HEK293 (cell line): ENCODE measurements around the gene NAGPA.

Experiments used
- CTCF ChIA-PET: fragments of 350-600 bp; formaldehyde crosslinking; extraction: SDS; loops from one replicate; lab custom pipeline; 2021; ENCODE audit warnings: antibody characterized with exemption; lab: Yijun Ruan, JAX
- POLR2A ChIA-PET: fragments of 300-600 bp; formaldehyde crosslinking; extraction: SDS; loops from one replicate; lab custom pipeline; 2020; ENCODE audit warnings: antibody characterized with exemption, inconsistent platforms; lab: Yijun Ruan, JAX
- H3K27ac ChIP-seq: fragments of 200-500 bp; sonication (Bioruptor generic); 2 replicates; pipeline ENCODE4 v1.5.1; 2014; ENCODE audit warnings: low read depth, low read length, control low read depth, inconsistent platforms; ENCODE audit errors: extremely low read depth
- H3K36me3 ChIP-seq, 2 experiments: fragments of 200-500 bp in 1 of 2; sonication (Bioruptor generic) in 1 of 2; 1 replicate in 1 of 2; 2 replicates in 1 of 2; pipeline ENCODE4 v1.5.1; 2014 to 2017; ENCODE audit warnings: inconsistent platforms in 2 of 2, low read length in 2 of 2; ENCODE audit not compliant: control insufficient read depth in 2 of 2, insufficient read depth in 1 of 2
- H3K4me1 ChIP-seq: fragments of 200-500 bp; sonication (Bioruptor generic); 2 replicates; pipeline ENCODE4 v1.5.1; 2014; ENCODE audit warnings: mild to moderate bottlenecking, low read length, inconsistent platforms; ENCODE audit not compliant: control insufficient read depth, insufficient read depth
- H3K4me3 ChIP-seq: 2 replicates; pipeline ENCODE4 v1.5.1; 2011; ENCODE audit warnings: low read depth, mild to moderate bottlenecking, control low read depth, low read length, moderate library complexity
- H3K9me3 ChIP-seq: fragments of 200-500 bp; sonication (Bioruptor generic); 2 replicates; pipeline ENCODE4 v1.5.1; 2014; ENCODE audit warnings: low read depth, low read length, inconsistent platforms; ENCODE audit not compliant: control insufficient read depth, insufficient read depth
- HOXC10 ChIP-seq: sonication (generic); formaldehyde crosslinking; IDR thresholded peaks from 2 replicates; pipeline ENCODE4 v1.8.1; 2023; ENCODE audit warnings: mild to moderate bottlenecking, missing genetic modification reagents
- KLF8 ChIP-seq: fragments of 450-650 bp; formaldehyde crosslinking; IDR thresholded peaks from 2 replicates; pipeline ENCODE4 v1.5.1; 2016; ENCODE audit warnings: missing biosample characterization, missing genetic modification characterization
- MEIS1 ChIP-seq: sonication (generic); formaldehyde crosslinking; IDR thresholded peaks from 2 replicates; pipeline ENCODE4 v1.8.1; 2022; ENCODE audit warnings: missing genetic modification reagents, mild to moderate bottlenecking, borderline replicate concordance
- MZF1 ChIP-seq: fragments of 450-650 bp; formaldehyde crosslinking; IDR thresholded peaks from 2 replicates; pipeline ENCODE4 v1.5.1; 2017; ENCODE audit warnings: missing biosample characterization, missing genetic modification characterization, borderline replicate concordance
- ZBTB17 ChIP-seq: fragments of 450-650 bp; formaldehyde crosslinking; IDR thresholded peaks from 2 replicates; pipeline ENCODE4 v1.5.1; 2016; ENCODE audit warnings: missing biosample characterization, missing genetic modification characterization
- ZFP37 ChIP-seq: fragments of 450-650 bp; formaldehyde crosslinking; IDR thresholded peaks from 2 replicates; pipeline ENCODE4 v1.5.1; 2016; ENCODE audit warnings: missing biosample characterization, missing genetic modification characterization
- ZNF132 ChIP-seq: fragments of 450-650 bp; formaldehyde crosslinking; IDR thresholded peaks from 2 replicates; pipeline ENCODE4 v1.5.1; 2017; ENCODE audit warnings: missing biosample characterization, missing genetic modification characterization, borderline replicate concordance
- ZNF138 ChIP-seq: fragments of 450-650 bp; formaldehyde crosslinking; IDR thresholded peaks from 2 replicates; pipeline ENCODE4 v1.5.1; 2016; ENCODE audit warnings: missing biosample characterization, missing genetic modification characterization, borderline replicate concordance
- ZNF214 ChIP-seq: fragments of 450-650 bp; formaldehyde crosslinking; IDR thresholded peaks from 2 replicates; pipeline ENCODE4 v1.5.1; 2017; ENCODE audit warnings: missing biosample characterization, mild to moderate bottlenecking, missing genetic modification characterization, borderline replicate concordance
- ZNF335 ChIP-seq: fragments of 450-650 bp; formaldehyde crosslinking; conservative IDR thresholded peaks from 2 replicates; pipeline ENCODE4 v1.5.1; 2016; ENCODE audit warnings: missing biosample characterization, missing genetic modification characterization
- ZNF366 ChIP-seq: fragments of 450-650 bp; formaldehyde crosslinking; conservative IDR thresholded peaks from 2 replicates; pipeline ENCODE4 v1.5.1; 2016; ENCODE audit warnings: missing biosample characterization, missing genetic modification characterization
- ZNF37A ChIP-seq: fragments of 450-650 bp; IDR thresholded peaks from 2 replicates; pipeline ENCODE4 v1.5.1; 2018; ENCODE audit warnings: missing biosample characterization, missing genetic modification characterization
- ZNF48 ChIP-seq: fragments of 450-650 bp; formaldehyde crosslinking; IDR thresholded peaks from 2 replicates; pipeline ENCODE4 v1.5.1; 2016; ENCODE audit warnings: missing biosample characterization, missing genetic modification characterization
- ZNF501 ChIP-seq: fragments of 450-650 bp; formaldehyde crosslinking; IDR thresholded peaks from 2 replicates; pipeline ENCODE4 v1.5.1; 2016; ENCODE audit warnings: missing biosample characterization, missing genetic modification characterization
- ZNF548 ChIP-seq: fragments of 450-650 bp; formaldehyde crosslinking; IDR thresholded peaks from 2 replicates; pipeline ENCODE4 v1.5.1; 2016; ENCODE audit warnings: missing biosample characterization, missing genetic modification characterization
- ZNF560 ChIP-seq: fragments of 450-650 bp; formaldehyde crosslinking; IDR thresholded peaks from 2 replicates; pipeline ENCODE4 v1.5.1; 2017; ENCODE audit warnings: missing biosample characterization, missing genetic modification characterization, borderline replicate concordance
- ZNF624 ChIP-seq: fragments of 450-650 bp; formaldehyde crosslinking; IDR thresholded peaks from 2 replicates; pipeline ENCODE4 v1.5.1; 2017; ENCODE audit warnings: missing biosample characterization, missing genetic modification characterization
- ZNF785 ChIP-seq: fragments of 450-650 bp; formaldehyde crosslinking; IDR thresholded peaks from 2 replicates; pipeline ENCODE4 v1.5.1; 2016; ENCODE audit warnings: missing biosample characterization, missing genetic modification characterization
- TF ChIP-seq, protein P1 (sequence below): fragments of 450-650 bp; formaldehyde crosslinking; IDR thresholded peaks from 2 replicates; pipeline ENCODE4 v1.5.1; 2016; ENCODE audit warnings: missing biosample characterization, missing genetic modification characterization
- TF ChIP-seq, protein P2 (sequence below): fragments of 450-650 bp; formaldehyde crosslinking; IDR thresholded peaks from 2 replicates; pipeline ENCODE4 v1.5.1; 2016; ENCODE audit warnings: missing biosample characterization, missing genetic modification characterization
- TF ChIP-seq, protein P3 (sequence below): fragments of 450-650 bp; formaldehyde crosslinking; IDR thresholded peaks from 2 replicates; pipeline ENCODE4 v1.5.1; 2016; ENCODE audit warnings: missing biosample characterization, missing genetic modification characterization

NAGPA gene

DNA sequence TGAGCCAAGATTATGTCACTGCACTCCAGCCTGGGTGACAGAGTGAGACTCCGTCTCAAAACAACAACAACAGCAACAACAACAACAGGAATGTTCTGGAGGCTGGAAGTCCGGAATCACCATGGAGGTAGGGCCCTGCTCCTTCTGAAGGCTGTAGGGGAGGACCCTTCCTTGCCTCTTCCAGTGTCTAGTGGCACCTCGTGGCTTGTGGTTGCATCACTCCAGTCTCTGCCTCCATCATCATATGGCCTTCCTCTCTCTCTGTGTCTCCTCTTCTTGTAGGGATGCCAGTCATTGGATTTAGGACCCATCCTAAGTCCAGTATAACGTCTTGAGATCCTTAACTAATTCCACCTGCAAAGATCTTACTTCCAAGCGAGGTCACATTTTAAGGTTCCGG lies 14.0 kb downstream of the NAGPA start:
- Histone ChIP-seq H3K9me3 (no peaks in the 10 kb centered on the region), H3K4me3 (no peak overlapping the region), H3K4me1 (no peaks in the 10 kb centered on the region), H3K36me3 (no peaks in the 10 kb centered on the region), H3K27ac (no peak overlapping the region)
- ChIA-PET POLR2A (interaction anchor here (0.5 kb wide), 1 partner anchor 432 kb away, joined by 5 read pairs; no protein-coding TSS in a partner anchor), CTCF (interaction anchor here (0.7 kb wide), 1 partner anchor 201 kb away, joined by 3 read pairs; no protein-coding TSS in a partner anchor)
- TF ChIP-seq, protein P1, sequence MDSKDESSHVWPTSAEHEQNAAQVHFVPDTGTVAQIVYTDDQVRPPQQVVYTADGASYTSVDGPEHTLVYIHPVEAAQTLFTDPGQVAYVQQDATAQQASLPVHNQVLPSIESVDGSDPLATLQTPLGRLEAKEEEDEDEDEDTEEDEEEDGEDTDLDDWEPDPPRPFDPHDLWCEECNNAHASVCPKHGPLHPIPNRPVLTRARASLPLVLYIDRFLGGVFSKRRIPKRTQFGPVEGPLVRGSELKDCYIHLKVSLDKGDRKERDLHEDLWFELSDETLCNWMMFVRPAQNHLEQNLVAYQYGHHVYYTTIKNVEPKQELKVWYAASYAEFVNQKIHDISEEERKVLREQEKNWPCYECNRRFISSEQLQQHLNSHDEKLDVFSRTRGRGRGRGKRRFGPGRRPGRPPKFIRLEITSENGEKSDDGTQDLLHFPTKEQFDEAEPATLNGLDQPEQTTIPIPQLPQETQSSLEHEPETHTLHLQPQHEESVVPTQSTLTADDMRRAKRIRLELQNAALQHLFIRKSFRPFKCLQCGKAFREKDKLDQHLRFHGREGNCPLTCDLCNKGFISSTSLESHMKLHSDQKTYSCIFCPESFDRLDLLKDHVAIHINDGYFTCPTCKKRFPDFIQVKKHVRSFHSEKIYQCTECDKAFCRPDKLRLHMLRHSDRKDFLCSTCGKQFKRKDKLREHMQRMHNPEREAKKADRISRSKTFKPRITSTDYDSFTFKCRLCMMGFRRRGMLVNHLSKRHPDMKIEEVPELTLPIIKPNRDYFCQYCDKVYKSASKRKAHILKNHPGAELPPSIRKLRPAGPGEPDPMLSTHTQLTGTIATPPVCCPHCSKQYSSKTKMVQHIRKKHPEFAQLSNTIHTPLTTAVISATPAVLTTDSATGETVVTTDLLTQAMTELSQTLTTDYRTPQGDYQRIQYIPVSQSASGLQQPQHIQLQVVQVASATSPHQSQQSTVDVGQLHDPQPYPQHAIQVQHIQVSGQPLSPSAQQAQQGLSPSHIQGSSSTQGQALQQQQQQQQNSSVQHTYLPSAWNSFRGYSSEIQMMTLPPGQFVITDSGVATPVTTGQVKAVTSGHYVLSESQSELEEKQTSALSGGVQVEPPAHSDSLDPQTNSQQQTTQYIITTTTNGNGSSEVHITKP (tag by site-specific recombination) = no peak
- TF ChIP-seq ZNF132 (no peak), ZNF335 (tag by site-specific recombination) (no peak), MEIS1 (CRISPR knock-in tag) (no peak), ZNF548 (no peak), ZNF37A (tag by site-specific recombination) (no peak), ZNF138 (tag by site-specific recombination) (no peak), ZNF785 (tag by site-specific recombination) (no peak), ZNF48 (tag by site-specific recombination) (no peak), ZNF624 (tag by site-specific recombination) (no peak), HOXC10 (CRISPR knock-in tag) (no peak), ZFP37 (no peak)
- TF ChIP-seq, protein P2, sequence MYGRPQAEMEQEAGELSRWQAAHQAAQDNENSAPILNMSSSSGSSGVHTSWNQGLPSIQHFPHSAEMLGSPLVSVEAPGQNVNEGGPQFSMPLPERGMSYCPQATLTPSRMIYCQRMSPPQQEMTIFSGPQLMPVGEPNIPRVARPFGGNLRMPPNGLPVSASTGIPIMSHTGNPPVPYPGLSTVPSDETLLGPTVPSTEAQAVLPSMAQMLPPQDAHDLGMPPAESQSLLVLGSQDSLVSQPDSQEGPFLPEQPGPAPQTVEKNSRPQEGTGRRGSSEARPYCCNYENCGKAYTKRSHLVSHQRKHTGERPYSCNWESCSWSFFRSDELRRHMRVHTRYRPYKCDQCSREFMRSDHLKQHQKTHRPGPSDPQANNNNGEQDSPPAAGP (tag by site-specific recombination) = no peak

DNA sequence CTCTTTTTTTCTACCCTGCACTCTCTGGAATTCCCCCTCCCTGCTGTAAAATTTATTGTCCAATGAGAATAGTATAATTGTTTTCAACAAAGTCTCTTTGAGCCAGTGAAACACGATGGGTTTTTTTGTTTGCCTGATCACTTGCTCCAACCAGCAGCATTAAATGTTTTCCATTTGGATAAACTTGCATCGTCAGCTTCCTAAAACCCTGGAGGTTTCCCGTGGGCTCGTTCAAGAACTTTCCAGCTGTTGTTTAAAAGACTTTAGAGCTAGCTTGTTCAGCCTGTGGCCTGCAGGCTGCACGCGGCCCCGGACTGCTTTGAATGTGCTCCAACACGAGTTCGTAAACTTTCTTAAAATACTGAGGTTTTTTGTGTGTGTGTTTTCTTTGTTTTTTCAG lies 14.9 kb downstream of the NAGPA start:
- H3K4me1 ChIP-seq = no peaks in the 10 kb centered on the region
- H3K4me3 ChIP-seq = no peak overlapping the region
- no peak for TF ChIP-seq ZNF501 (tag by site-specific recombination)
- no peak for TF ChIP-seq ZNF560 (tag by site-specific recombination)
- no peak for TF ChIP-seq KLF8
- no peak for TF ChIP-seq ZBTB17 (tag by site-specific recombination)
- no peak for TF ChIP-seq ZNF214
- no peak for TF ChIP-seq ZNF366 (tag by site-specific recombination)
- no peak for TF ChIP-seq ZNF624 (tag by site-specific recombination)
- TF ChIP-seq, protein P3, sequence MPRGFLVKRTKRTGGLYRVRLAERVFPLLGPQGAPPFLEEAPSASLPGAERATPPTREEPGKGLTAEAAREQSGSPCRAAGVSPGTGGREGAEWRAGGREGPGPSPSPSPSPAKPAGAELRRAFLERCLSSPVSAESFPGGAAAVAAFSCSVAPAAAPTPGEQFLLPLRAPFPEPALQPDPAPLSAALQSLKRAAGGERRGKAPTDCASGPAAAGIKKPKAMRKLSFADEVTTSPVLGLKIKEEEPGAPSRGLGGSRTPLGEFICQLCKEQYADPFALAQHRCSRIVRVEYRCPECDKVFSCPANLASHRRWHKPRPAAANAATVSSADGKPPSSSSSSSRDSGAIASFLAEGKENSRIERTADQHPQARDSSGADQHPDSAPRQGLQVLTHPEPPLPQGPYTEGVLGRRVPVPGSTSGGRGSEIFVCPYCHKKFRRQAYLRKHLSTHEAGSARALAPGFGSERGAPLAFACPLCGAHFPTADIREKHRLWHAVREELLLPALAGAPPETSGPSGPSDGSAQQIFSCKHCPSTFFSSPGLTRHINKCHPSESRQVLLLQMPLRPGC (tag by site-specific recombination) = no peak
- no peak for TF ChIP-seq MZF1 (tag by site-specific recombination)
- H3K27ac ChIP-seq = no peak overlapping the region
- H3K9me3 ChIP-seq = no peaks in the 10 kb centered on the region
- POLR2A ChIA-PET = no interaction called here
- CTCF ChIA-PET = no interaction called here
- H3K36me3 ChIP-seq = no peaks in the 10 kb centered on the region
